ENCODE measurements around the gene LHFPL2. TPM values are rescaled to one million over a fixed set of nuclear protein-coding genes. Genes with fewer than 3 reads are reported as not detected.

LHFPL2 gene
- total and polyA plus RNA-seq, 9 donors = 20.3 to 45.1 (median 27.9) TPM

GRCh38 chr5:78501411-78502352 lies 146.9 kb downstream of the LHFPL2 start:
- H3K9me3 ChIP-seq = no peaks in the 10 kb centered on the region
- DNase-seq = no peak
- no peak overlapping the region for H3K4me3 ChIP-seq
- no peak overlapping the region for H3K27ac ChIP-seq
- intact Hi-C loops (cut with DNase I) = no loop called here
- no peaks in the 10 kb centered on the region for H3K27me3 ChIP-seq
- WGBS, 3 donors = 55 to 62% (median 56%) methylated on average over 9 of the region's 9 CpGs
- TF ChIP-seq CTCF (IDR thresholded peaks at IDR 0.05) = no peak
- TF ChIP-seq EP300 (IDR thresholded peaks at IDR 0.05) = no peak
- TF ChIP-seq POLR2A (IDR thresholded peaks at IDR 0.05) = no peak
- H3K4me1 ChIP-seq (ENCODE audit: insufficient read depth) = peaks cover 23% of the 10 kb centered on the region
- H3K36me3 ChIP-seq = no peaks in the 10 kb centered on the region

- Histone ChIP-seq H3K4me1 (ENCODE audit: insufficient read depth) (peaks cover 21% of the 10 kb centered on the region), H3K4me3 (no peak overlapping the region), H3K27me3 (no peaks in the 10 kb centered on the region), H3K36me3 (no peaks in the 10 kb centered on the region), H3K27ac (no peak overlapping the region), H3K9me3 (no peaks in the 10 kb centered on the region)
- intact Hi-C loops (cut with DNase I) = no loop called here
- 91 to 96% (median 93%) methylated on average over 5 of the region's 5 CpGs for WGBS, 3 donors
- TF ChIP-seq POLR2A (IDR thresholded peaks at IDR 0.05) (no peak), EP300 (IDR thresholded peaks at IDR 0.05) (no peak), CTCF (IDR thresholded peaks at IDR 0.05) (no peak)
- DNase-seq = no peak
Measured at GRCh38 chr5:78500871-78501270, 147.7 kb downstream of the LHFPL2 start.

- intact Hi-C loops (cut with DNase I) = no loop called here
- H3K9me3 ChIP-seq = no peaks in the 10 kb centered on the region
- WGBS, 3 donors = 87 to 95% (median 91%) methylated on average over 2 of the region's 2 CpGs
- no peaks in the 10 kb centered on the region for H3K36me3 ChIP-seq
- peaks cover 17% of the 10 kb centered on the region for H3K4me1 ChIP-seq (ENCODE audit: insufficient read depth)
- DNase-seq = no peak
- H3K27me3 ChIP-seq = no peaks in the 10 kb centered on the region
- TF ChIP-seq POLR2A (IDR thresholded peaks at IDR 0.05) = no peak
- TF ChIP-seq CTCF (IDR thresholded peaks at IDR 0.05) = no peak
- no peak for TF ChIP-seq EP300 (IDR thresholded peaks at IDR 0.05)
- no peak overlapping the region for H3K4me3 ChIP-seq
- H3K27ac ChIP-seq = no peak overlapping the region
Measured at GRCh38 chr5:78500028-78500427, 148.5 kb downstream of the LHFPL2 start.

GRCh38 chr5:78499485-78499884 lies 149.1 kb downstream of the LHFPL2 start:
- H3K27me3 ChIP-seq = no peaks in the 10 kb centered on the region
- H3K27ac ChIP-seq = no peak overlapping the region
- TF ChIP-seq CTCF (IDR thresholded peaks at IDR 0.05) = no peak
- TF ChIP-seq POLR2A (IDR thresholded peaks at IDR 0.05) = no peak
- TF ChIP-seq EP300 (IDR thresholded peaks at IDR 0.05) = no peak
- no peak for DNase-seq
- intact Hi-C loops (cut with DNase I) = no loop called here
- no peak overlapping the region for H3K4me3 ChIP-seq
- 50 to 85% (median 79%) methylated on average over 1 of the region's 1 CpG for WGBS, 3 donors
- no peaks in the 10 kb centered on the region for H3K36me3 ChIP-seq
- peaks cover 12% of the 10 kb centered on the region for H3K4me1 ChIP-seq (ENCODE audit: insufficient read depth)
- no peaks in the 10 kb centered on the region for H3K9me3 ChIP-seq
